ENCODE data around the gene RGS1.

RGS1 gene

GRCh38 chr1:192575499-192576189 is at the start of gene RGS1:
TSS of gene RGS1 (plus strand) at chr1:192575773. CDS start at chr1:192575793, 20 bp downstream.
- peak; percentile 56 to 59 for DNase-seq

GRCh38 chr1:192527111-192527795 is 48.3 kb upstream of the RGS1 start:
- no peak for DNase-seq

- DNase-seq, result no peak
These were observed 47.6 kb upstream of the RGS1 start for GRCh38 chr1:192527950-192528349.

- no peak for DNase-seq
These were observed 46.4 kb upstream of the RGS1 start for GRCh38 chr1:192529031-192529755.

- no peak for DNase-seq
These were observed 45.8 kb upstream of the RGS1 start for GRCh38 chr1:192529811-192530210.

- DNase-seq, result no peak
These were observed 45.3 kb upstream of the RGS1 start for GRCh38 chr1:192530254-192530653.

GRCh38 chr1:192531037-192531703 is 44.4 kb upstream of the RGS1 start:
- DNase-seq, result peak; percentile 56 to 59

GRCh38 chr1:192534666-192535065 is 40.9 kb upstream of the RGS1 start:
- no peak for DNase-seq

GRCh38 chr1:192535916-192536664 is 39.5 kb upstream of the RGS1 start:
- DNase-seq, result no peak

GRCh38 chr1:192538407-192539296 is 36.9 kb upstream of the RGS1 start:
- DNase-seq, result no peak

- no peak for DNase-seq
These were observed 36.1 kb upstream of the RGS1 start for GRCh38 chr1:192539297-192540092.

- no peak for DNase-seq
These were observed 32.1 kb upstream of the RGS1 start for GRCh38 chr1:192543445-192543844.

- no peak for DNase-seq
These were observed 29.6 kb upstream of the RGS1 start for GRCh38 chr1:192545896-192546521.

- DNase-seq, result no peak
These were observed 28.9 kb upstream of the RGS1 start for GRCh38 chr1:192546596-192547190.

- no peak for DNase-seq
These were observed 28.1 kb upstream of the RGS1 start for GRCh38 chr1:192547501-192547900.

GRCh38 chr1:192549937-192550336 is 25.6 kb upstream of the RGS1 start:
- DNase-seq, result no peak

GRCh38 chr1:192550922-192551534 is 24.5 kb upstream of the RGS1 start:
- DNase-seq, result no peak

- no peak for DNase-seq
These were observed 22.8 kb upstream of the RGS1 start for GRCh38 chr1:192552760-192553191.

GRCh38 chr1:192553741-192554140 is 21.8 kb upstream of the RGS1 start:
- no peak for DNase-seq

Measured in activated CD4-positive, alpha-beta T cell treated with anti-CD3 and anti-CD28 coated beads for 4 hours (primary cell).